Measurements from ENCODE around the gene RTN1.
A peak's percentile ranks its signal among the peaks of the same experiment; 100 is the strongest.

- no peak for TF ChIP-seq SMARCA5 (IDR thresholded peaks at IDR 0.05)
- TF ChIP-seq POLR2A (IDR thresholded peaks at IDR 0.05; ENCODE audit: low read depth, low read length): no peak
- TF ChIP-seq CTCF (IDR thresholded peaks at IDR 0.05 in 2 of 3, conservative IDR thresholded peaks at IDR 0.05 in 1 of 3; ENCODE audit: control insufficient read depth in 2 of 3, extremely low read depth in 1 of 3, insufficient read depth in 1 of 3, low read depth in 3 of 3, low read length in 3 of 3): peak; percentile 52 to 61 (median 56); a peak in 5 of 6 replicates
- no peak for TF ChIP-seq E2F4 (IDR thresholded peaks at IDR 0.05; ENCODE audit: low read depth, low read length)
- no peak for TF ChIP-seq MAX (IDR thresholded peaks at IDR 0.05; ENCODE audit: low read depth, low read length)
- no peak for TF ChIP-seq MXI1 (IDR thresholded peaks at IDR 0.05; ENCODE audit: low read depth, low read length)
Observed at GRCh38 chr14:59632381-59632780, 238.2 kb downstream of the RTN1 start.
